HG02852 (cell line): ENCODE data around the gene RASSF3.
"Not testable (repeated sequence)": the region's sequence is repeated elsewhere in the genome, so short reads cannot be mapped to it uniquely, and the experiment has no call there.

Experiments
- ATAC-seq: cut with Tn5 transposase; IDR thresholded peaks from one replicate; pipeline ENCODE4 v1.9.1; 2021; ENCODE audit warnings: mild to moderate bottlenecking, moderate library complexity; ENCODE audit not compliant: unreplicated experiment

Gene RASSF3

DNA sequence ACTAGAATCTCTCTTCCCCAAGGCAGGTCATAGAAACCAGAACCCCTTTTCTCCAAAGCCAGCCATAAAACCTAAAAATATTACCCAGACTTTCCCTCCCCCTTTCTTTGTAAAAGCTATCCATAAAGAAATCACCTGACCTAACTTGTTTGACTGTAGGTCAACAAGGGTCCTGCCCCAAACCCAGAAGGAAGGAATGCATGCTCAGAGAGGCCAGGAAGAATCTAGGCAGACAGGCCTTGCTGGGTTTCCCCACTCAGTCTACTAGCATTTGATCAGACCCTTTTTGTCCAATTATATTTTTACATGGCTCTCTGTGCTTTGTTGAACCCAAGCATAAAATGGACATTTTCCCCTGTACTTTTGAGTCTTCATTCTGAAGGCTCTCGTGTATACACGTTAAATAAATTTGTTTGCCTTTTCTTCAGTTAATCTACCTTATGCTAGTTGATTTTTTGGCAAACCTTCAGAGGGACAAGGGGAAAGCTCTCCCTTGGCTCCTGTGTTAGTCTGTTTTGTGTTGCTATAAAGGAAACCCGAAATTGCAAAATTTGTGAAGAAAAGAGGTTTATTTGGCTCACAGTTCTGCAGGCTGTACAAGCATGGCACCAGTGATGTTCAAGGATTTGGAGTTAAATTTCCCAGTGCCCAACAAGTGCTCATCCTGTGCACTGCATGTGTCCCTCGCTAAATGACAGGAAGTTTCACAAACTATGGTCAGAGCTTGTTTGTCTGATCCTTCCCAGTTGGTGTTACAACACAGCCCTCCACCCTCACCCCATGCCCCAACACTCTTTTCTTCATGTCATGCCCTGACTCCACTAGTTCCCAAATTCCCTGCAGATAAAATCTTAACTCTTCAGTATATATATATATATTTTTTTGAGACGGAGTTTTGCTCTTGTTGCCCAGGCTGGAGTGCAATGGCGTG lies 14.2 kb upstream of the RASSF3 start:
- ATAC-seq: no peak

DNA sequence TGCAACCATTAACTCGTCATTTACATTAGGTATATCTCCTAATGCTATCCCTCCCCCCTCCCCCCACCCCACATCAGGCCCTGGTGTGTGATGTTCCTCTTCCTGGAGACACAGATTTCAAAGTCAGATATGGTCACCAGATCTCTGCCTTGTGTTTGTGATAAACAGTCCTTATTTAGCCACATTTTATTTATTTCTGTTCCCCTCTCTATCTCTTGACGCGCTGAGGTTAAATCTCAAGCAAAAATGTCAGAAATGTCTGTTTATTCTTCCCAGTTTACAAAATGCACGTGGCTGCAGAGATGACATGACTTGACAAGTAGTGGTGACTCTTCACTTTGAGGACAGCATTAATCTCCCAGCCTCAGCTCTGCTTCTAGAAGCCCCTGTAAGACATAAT lies 11.5 kb upstream of the RASSF3 start:
- no peak for ATAC-seq

- ATAC-seq: no peak
Measured at GRCh38 chr12:64600164-64600561, 10.1 kb upstream of the RASSF3 start.

DNA sequence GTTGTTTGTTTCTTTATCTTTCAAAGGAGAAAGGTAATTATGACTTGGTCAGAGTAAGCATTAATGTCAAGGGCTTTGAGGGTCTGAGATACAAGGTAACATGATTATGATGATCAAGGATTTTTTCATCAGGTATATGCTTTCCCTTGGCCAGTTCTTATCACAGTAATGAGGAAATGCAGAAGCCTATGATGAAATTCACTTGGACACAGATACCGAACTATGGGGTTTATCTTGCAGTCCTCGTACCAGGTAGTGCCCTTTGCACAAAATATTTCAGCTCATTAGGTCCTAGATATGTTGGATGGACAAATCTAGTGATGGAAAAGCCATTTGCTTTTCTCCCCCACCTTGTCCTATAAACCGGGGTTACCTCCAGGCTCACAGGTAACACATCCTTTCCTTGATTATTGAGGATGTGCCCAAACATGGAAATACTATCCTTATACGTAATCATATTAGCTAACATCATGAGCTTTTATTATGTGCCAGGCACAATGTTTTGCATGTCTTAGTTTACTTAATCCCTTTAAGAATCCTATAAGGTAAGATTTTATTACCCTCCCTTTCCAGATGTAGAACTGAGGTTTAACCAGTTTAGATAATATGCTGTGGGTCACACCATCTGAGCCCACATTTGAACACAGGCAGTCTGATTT lies 7.0 kb upstream of the RASSF3 start:
- ATAC-seq: no peak

GRCh38 chr12:64608901-64609535 lies 1.3 kb upstream of the RASSF3 start:
- ATAC-seq: peak; percentile 24

DNA sequence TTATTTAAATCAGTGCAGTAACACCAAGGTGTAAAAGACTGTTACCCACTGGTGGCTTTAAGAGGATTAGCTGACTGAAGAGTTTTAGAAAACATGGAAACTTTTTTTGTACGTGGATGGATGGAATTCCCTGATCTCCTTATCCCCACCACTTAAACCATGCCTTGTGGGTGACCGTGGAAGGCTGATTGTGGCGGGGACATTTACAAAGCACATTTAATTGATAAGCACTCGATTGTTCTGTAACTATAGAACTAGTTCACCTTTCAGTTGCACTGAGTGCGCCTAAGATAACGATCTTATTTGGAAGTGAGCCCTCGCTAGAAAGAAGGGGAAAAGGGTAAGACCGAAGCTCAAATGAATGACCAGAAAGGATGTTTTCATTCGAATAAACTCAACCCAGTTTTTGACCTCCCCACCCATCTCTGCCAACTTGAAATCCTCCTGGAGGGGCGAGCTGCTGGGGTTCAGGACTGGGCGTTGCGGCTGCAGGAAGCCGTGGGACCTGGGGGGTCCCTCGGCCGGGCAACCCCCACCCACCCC lies 688 bp upstream of the RASSF3 start:
- no peak for ATAC-seq

- peak; percentile 49 for ATAC-seq
Measured at GRCh38 chr12:64610660-64611340, 505 bp downstream of the RASSF3 start.

- no peak for ATAC-seq
Measured at GRCh38 chr12:64611341-64612284, 1.3 kb downstream of the RASSF3 start.

DNA sequence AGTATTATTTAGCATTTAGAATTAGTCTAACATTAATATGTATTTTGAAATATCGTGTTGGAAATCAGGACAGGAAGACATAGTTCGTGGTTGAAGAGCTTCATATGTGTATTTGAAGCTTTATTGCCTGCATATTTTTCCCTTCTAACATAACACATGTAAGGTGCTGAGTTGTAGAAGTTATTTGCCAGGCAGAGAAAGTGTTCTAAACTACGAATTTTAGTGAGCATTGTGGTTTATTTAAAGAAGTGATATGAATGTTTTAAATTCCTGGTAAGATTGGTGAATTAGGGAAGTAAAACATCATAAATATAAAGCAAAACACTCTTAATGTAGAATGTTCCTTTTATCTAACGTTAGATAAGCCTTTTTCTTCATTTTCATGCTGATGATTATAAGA lies 2.5 kb downstream of the RASSF3 start:
- no peak for ATAC-seq

DNA sequence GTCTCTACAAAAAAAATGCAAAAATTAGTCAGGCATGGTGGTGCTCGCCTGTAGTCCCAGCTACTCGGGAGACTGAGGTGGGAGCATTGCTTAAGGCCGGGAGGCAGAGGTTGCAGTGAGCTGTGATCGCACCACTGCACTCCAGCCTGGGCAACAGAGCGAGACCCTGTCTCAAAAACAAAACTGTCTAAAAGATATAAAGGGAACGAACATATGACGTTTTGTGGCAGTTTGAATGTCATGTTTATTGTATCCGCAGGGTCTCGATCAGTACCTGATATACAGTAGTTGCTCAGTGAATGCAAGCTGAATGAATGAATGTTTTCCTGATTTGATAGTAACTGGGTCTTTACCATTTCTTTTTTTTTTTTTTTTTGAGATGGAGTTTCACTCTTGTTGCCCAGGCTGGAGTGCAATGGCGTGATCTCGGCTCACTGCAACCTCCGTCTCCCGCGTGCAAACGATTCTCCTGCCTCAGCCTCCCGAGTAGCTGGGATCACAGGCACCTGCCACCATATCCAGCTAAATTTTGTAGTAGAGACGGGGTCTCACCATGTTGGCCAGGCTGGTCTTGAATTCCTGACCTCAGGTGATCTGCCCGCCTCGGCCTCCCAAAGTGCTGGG lies 3.6 kb downstream of the RASSF3 start:
- not testable (repeated sequence) for ATAC-seq

DNA sequence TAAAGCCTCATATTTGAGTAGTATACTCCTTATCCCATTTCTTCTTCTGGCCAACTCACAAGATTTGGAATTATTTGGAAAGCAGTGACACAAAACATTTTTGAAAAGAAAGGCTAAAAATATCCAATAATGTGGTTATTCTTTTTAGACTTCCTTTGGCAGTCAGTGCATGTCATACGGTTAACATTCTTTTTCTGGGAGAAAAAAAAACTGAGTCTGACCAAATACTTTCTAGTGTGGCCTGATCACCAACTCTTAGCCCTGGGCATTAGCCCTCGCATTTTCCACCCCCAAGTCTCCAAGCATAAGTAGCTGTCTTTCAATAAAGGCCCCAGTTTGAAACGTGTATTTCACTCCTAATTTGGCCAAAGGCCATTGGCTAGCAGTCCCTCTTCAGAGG lies 5.9 kb downstream of the RASSF3 start:
- ATAC-seq: no peak

- peak; percentile 46 for ATAC-seq
Measured at GRCh38 chr12:64618953-64619590, 8.8 kb downstream of the RASSF3 start.

GRCh38 chr12:64621257-64621942 lies 11.1 kb downstream of the RASSF3 start:
- peak; percentile 67 for ATAC-seq

DNA sequence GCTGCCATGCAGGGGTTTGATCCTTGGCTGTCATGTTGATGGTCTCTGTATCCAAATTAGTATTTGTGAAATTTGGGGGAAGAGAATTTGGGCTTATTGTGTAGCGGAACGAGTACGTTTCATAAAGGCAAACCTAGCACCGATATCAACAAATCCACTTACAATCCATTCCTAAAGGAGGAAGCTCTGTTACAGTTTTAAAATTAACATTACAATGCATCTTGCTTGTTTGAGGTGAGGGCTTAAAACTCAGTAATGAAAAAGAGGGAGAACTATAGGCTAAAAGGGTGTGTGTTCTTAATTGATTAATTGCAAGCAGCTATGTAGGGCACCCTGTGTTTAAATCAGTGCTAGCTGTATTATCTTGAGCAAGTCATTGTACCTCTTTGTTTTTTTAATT lies 13.7 kb downstream of the RASSF3 start:
- ATAC-seq: no peak

GRCh38 chr12:64625243-64626077 lies 15.2 kb downstream of the RASSF3 start:
- peak; percentile 39 for ATAC-seq

DNA sequence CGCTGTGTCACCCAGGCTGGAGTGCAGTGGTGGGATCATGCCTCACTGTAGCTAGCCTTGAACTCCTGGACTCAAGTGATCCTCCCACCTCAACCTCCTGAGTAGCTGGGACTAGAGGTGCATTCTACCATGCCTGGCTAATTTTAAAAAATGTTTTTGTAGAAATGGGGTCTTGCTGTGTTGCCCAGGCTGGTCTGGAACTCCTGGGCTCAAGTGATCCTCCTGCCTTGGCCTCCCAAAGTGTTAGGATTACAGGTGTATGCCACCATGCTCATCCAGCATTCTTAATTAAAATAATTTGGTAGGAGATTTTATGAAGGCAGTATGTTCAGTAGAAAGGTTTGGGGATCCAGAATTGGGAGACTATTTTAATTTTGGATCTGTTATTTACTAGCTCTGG lies 16.3 kb downstream of the RASSF3 start:
- ATAC-seq: not testable (repeated sequence)

- no peak for ATAC-seq
Measured at GRCh38 chr12:64627771-64628170, 17.5 kb downstream of the RASSF3 start.
